ENCODE data around the gene MYT1.

- no peak for TF ChIP-seq CTCF (IDR thresholded peaks at IDR 0.05)
- TF ChIP-seq ZFX (IDR thresholded peaks at IDR 0.05; ENCODE audit: borderline replicate concordance): no peak
Measured at GRCh38 chr20:64149809-64150560, 14.3 kb upstream of the MYT1 start.

Measured in 22Rv1 (cell line).